Measurements from ENCODE around the gene LHPP.

Gene LHPP

GRCh38 chr10:124628676-124629021 lies 167.0 kb downstream of the LHPP start:
- in situ Hi-C loops (cut with HindIII; ENCODE audit: low pct_ligation_motif_present, low sequenced_read_pairs), result no loop called here
- H3K27ac ChIP-seq, result no peak overlapping the region
- no peaks in the 10 kb centered on the region for H3K27me3 ChIP-seq (replicated peaks)
- H3K36me3 ChIP-seq (replicated peaks), result no peaks in the 10 kb centered on the region
- TF ChIP-seq, protein P1, sequence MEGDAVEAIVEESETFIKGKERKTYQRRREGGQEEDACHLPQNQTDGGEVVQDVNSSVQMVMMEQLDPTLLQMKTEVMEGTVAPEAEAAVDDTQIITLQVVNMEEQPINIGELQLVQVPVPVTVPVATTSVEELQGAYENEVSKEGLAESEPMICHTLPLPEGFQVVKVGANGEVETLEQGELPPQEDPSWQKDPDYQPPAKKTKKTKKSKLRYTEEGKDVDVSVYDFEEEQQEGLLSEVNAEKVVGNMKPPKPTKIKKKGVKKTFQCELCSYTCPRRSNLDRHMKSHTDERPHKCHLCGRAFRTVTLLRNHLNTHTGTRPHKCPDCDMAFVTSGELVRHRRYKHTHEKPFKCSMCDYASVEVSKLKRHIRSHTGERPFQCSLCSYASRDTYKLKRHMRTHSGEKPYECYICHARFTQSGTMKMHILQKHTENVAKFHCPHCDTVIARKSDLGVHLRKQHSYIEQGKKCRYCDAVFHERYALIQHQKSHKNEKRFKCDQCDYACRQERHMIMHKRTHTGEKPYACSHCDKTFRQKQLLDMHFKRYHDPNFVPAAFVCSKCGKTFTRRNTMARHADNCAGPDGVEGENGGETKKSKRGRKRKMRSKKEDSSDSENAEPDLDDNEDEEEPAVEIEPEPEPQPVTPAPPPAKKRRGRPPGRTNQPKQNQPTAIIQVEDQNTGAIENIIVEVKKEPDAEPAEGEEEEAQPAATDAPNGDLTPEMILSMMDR (IDR thresholded peaks at IDR 0.05; ENCODE audit: low read depth, low read length, missing control alignments), result no peak
- H3K4me3 ChIP-seq (ENCODE audit: low read depth, low read length), result no peak overlapping the region
- DNase-seq, result no peak

GRCh38 chr10:124629415-124629814 lies 167.8 kb downstream of the LHPP start:
- Histone ChIP-seq H3K4me3 (ENCODE audit: low read depth, low read length) (no peak overlapping the region), H3K27me3 (replicated peaks) (no peaks in the 10 kb centered on the region), H3K36me3 (replicated peaks) (no peaks in the 10 kb centered on the region), H3K27ac (no peak overlapping the region)
- DNase-seq, result no peak
- in situ Hi-C loops (cut with HindIII; ENCODE audit: low pct_ligation_motif_present, low sequenced_read_pairs), result no loop called here
- TF ChIP-seq, protein P1 (IDR thresholded peaks at IDR 0.05; ENCODE audit: low read depth, low read length, missing control alignments), result no peak

- Histone ChIP-seq H3K27me3 (replicated peaks) (no peaks in the 10 kb centered on the region), H3K27ac (no peak overlapping the region), H3K36me3 (replicated peaks) (no peaks in the 10 kb centered on the region), H3K4me3 (ENCODE audit: low read depth, low read length) (no peak overlapping the region)
- TF ChIP-seq, protein P1 (IDR thresholded peaks at IDR 0.05; ENCODE audit: low read depth, low read length, missing control alignments), result no peak
- no peak for DNase-seq
- in situ Hi-C loops (cut with HindIII; ENCODE audit: low pct_ligation_motif_present, low sequenced_read_pairs), result no loop called here
Observed at GRCh38 chr10:124629842-124630241, 168.2 kb downstream of the LHPP start.

GRCh38 chr10:124630551-124630950 lies 168.9 kb downstream of the LHPP start:
- in situ Hi-C loops (cut with HindIII; ENCODE audit: low pct_ligation_motif_present, low sequenced_read_pairs), result no loop called here
- no peak overlapping the region for H3K4me3 ChIP-seq (ENCODE audit: low read depth, low read length)
- H3K36me3 ChIP-seq (replicated peaks), result no peaks in the 10 kb centered on the region
- DNase-seq, result no peak
- H3K27me3 ChIP-seq (replicated peaks), result no peaks in the 10 kb centered on the region
- no peak overlapping the region for H3K27ac ChIP-seq
- TF ChIP-seq, protein P1 (IDR thresholded peaks at IDR 0.05; ENCODE audit: low read depth, low read length, missing control alignments), result no peak

DNA sequence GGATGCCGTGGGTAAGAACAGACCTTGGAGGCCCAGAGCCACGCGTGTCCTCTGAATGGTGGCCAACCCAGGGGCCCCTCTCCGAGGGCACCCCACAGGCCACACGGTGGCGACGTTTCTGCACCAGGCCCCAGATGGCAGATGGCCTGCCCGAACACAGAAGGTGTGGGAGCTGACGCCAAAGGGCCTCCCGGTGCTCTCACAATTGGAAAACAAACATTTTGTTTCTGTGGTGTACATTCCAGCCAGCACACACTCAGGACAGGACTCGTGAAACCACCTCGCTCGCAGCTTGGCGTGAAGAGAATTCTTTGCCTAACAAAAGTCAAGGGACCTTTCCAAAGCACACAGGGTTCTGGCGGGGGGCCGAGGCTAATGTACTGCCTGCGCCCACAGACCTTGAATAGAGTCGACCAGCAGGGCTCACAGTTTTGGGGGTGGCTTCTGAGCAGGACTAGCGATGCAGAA lies 170.5 kb downstream of the LHPP start:
- in situ Hi-C loops (cut with HindIII; ENCODE audit: low pct_ligation_motif_present, low sequenced_read_pairs), result no loop called here
- Histone ChIP-seq H3K27me3 (replicated peaks) (no peaks in the 10 kb centered on the region), H3K36me3 (replicated peaks) (no peaks in the 10 kb centered on the region), H3K27ac (no peak overlapping the region), H3K4me3 (ENCODE audit: low read depth, low read length) (no peak overlapping the region)
- TF ChIP-seq, protein P1 (IDR thresholded peaks at IDR 0.05; ENCODE audit: low read depth, low read length, missing control alignments), result peak; percentile 64
- DNase-seq, result no peak

DNA sequence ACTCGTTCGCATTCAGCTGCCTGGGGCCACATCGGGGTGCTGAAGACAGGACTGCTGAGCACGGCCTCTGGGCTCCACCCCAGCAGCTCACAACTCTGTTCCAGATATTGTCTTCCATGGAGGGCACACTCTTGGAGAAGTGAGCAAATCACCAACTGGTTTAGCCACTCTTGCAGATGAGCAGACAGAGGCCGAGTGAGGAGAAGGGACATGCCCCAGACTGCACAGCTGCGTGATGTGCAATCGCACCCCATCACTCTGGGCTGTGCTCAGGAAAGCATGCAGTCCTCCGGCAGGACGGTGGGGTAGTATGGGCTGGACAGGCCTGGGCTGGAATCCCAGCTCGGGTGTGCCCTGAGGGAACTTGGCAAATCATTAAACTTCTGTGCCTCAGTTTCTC lies 170.9 kb downstream of the LHPP start:
- in situ Hi-C loops (cut with HindIII; ENCODE audit: low pct_ligation_motif_present, low sequenced_read_pairs), result no loop called here
- TF ChIP-seq, protein P1 (IDR thresholded peaks at IDR 0.05; ENCODE audit: low read depth, low read length, missing control alignments), result no peak
- H3K27me3 ChIP-seq (replicated peaks), result no peaks in the 10 kb centered on the region
- H3K27ac ChIP-seq, result no peak overlapping the region
- H3K36me3 ChIP-seq (replicated peaks), result no peaks in the 10 kb centered on the region
- no peak for DNase-seq
- no peak overlapping the region for H3K4me3 ChIP-seq (ENCODE audit: low read depth, low read length)
